Measurements from ENCODE around the gene OTUB1. TPM values are rescaled to one million over a fixed set of nuclear protein-coding genes. Genes with fewer than 3 reads are reported as not detected.
"Not testable (repeated sequence)": the region's sequence is repeated elsewhere in the genome, so short reads cannot be mapped to it uniquely, and the experiment has no call there.

Gene OTUB1
- total RNA-seq, 2 experiments from 2014 or later = 74.6 to 79.8 TPM

DNA sequence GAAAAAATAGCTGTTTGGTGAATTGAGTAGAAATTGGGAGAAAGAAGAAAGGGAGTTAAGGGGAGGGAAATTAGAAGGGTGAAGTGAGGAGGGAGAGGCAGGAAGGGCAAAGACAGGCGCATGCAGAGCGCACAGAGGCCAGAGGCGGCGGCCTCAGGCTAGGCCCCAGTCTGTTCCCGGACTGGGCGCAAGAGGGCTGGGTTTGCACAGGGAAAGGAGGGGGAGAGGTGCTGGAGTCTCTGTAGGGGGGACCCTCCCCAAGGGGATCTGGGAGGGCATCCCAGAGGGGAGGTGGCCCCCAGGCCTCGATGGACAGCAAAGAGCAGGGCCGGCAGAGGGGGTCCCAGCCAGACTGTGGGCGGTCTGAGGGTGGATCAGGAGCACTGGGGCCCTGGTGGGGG, 48.2 kb downstream of the OTUB1 start:
- ChIA-PET CTCF (interaction anchor here (1.0 kb wide), 1 partner anchor 34 kb away, joined by 4 read pairs; no protein-coding TSS in a partner anchor), POLR2A (interaction anchor here (0.6 kb wide), 1 partner anchor 10 kb away, joined by 3 read pairs; no protein-coding TSS in a partner anchor)

DNA sequence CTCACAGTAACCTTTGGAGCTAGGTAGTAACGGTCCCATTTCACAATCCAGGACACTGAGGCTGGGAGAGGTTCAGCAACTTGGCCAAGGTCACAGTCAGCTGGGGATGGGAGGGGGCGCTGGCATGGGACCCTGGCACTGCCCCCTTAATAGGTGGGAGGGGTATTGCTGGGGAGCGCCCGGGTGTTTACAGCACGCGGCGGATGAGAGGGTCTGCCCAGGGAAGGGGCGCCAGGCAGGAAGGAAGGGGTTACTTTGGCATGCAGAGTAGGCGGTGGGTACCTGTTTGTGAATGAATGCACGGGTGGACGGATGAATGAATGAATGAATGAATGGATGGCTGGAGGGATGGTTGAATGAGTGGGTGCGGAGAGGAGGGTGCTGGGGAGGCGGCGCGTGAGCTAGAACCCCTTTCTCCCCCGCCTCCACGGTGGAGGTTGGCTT, 48.9 kb downstream of the OTUB1 start:
- ChIA-PET CTCF (no interaction called here), POLR2A (no interaction called here)

DNA sequence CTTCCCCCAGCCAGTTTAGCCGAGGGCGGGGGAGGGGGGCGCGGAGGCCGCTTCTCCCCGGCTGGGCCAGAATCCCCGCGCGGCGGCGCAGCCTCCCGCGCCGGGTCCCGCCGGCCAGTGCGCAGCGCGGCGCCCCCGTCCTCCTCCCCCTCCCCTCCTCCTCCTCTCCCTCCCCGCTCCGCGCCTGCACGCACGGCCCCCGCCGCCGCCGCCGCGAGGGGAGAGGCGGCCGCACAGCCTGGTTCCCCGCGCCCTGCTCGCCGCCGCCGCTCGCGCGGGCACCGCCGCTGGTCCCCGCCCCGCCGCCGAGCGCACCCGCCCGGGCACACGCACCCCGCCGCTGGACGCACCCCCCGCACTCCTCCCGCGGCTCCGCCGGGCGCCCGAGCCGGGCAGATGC, 49.3 kb downstream of the OTUB1 start, which contains the start of gene FLRT1:
Gene FLRT1, plus strand, starts transcription at position 356 of the 400 bp plus-strand sequence. CDS start 80,337 bp downstream, outside the sequence.
- POLR2A ChIA-PET = no interaction called here
- CTCF ChIA-PET = no interaction called here

DNA sequence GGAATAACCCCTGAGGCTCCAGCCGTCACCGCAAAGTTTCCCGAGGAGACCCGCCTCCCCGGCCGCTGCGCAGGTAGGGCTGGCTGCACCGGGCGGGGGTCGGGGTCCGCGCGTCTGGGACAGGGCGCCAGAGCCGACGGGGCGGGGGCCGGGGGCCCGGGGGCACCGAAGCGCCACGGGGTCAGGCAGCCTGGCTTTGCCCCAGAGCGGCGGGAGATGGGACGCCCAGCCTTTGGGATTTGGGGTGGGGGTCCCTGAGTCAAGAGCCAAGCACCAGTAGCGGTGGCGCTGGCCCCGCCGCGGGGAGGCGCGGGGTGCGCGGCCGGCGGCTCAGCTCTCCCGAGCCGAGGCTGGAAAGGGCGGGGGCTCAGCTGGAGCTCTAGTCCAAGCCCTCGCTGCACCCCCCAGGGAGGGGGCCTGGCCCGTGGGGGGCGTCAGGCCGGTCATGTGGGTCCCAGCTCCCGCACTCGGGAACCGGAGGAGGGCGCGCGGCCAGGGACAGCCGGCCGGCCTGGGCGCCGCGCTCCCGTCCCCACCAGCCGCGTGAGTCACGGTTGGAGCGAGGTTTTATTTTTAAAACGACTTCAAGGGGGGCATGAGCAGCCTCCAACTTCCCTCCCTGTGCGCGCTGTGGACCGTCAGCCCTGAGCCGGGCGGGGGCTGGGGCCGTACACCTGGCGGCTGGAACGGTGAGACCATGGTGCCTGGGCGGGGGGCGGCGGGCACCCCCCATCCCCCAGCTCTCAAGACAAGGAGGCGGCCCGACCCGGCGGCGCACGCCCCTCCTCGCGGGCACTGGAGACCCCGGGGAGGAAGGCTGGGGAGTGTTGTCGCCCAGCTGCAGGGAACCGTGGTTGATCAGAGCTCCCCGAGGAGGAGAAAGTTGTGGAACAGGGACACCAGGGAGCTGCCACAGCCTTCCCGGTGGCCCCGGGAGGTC, 50.1 kb downstream of the OTUB1 start:
- ChIA-PET CTCF (no interaction called here), POLR2A (no interaction called here)

DNA sequence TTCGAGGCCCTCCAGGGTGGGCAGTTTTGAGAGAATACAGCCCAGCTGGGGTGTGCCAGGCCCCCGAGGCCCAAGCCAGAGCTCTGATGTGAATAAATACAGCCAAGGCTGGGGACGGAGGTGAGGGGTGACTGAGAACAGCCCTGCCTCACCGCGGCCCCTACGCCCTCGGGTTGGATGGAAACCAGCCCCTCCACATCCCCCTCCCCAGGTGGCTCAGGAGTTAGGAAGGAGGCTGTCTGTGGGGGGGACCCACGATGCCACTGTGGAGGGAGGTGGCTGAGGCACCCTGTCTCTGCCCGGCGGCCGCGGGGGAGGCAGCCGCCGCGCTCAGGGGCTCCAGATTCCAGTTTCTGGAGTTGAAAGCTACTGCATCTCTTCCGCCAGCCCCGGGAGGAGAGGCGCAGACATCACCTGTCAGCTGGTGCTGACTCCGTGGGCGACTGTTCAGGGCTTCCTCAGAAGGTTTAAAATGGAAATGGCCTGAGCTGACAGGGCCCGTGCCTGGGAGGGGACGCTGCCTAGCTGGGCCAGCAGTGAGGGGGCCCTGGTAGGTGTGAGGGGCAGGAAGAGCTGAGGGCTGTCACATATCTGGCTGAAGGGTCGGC, 50.9 kb downstream of the OTUB1 start:
- POLR2A ChIA-PET = no interaction called here
- CTCF ChIA-PET = interaction anchor here (0.7 kb wide), 1 partner anchor 116 kb away, joined by 3 read pairs; no protein-coding TSS in a partner anchor

DNA sequence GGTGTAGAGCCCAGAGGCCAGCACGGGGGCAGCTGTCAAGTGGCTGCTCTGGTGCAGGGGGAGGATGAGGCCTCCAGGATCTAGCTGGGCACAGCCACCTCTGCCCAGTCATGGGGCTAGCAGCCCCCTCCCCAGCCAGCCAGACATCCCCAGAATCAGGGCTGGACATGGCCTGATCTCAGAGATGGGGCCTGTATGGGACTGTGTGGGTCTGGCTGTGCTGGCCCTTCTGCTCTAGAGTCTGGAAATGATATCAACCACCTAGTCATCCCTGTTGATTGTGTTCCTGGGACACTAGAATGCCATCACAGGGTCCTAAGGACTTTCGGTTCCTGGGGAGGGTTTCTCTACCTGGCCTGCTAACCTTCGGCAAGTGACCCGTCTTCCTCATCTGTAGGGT, 52.3 kb downstream of the OTUB1 start:
- POLR2A ChIA-PET = no interaction called here
- CTCF ChIA-PET = interaction anchor here (0.6 kb wide), 1 partner anchor 110 kb away, joined by 3 read pairs; no protein-coding TSS in a partner anchor

DNA sequence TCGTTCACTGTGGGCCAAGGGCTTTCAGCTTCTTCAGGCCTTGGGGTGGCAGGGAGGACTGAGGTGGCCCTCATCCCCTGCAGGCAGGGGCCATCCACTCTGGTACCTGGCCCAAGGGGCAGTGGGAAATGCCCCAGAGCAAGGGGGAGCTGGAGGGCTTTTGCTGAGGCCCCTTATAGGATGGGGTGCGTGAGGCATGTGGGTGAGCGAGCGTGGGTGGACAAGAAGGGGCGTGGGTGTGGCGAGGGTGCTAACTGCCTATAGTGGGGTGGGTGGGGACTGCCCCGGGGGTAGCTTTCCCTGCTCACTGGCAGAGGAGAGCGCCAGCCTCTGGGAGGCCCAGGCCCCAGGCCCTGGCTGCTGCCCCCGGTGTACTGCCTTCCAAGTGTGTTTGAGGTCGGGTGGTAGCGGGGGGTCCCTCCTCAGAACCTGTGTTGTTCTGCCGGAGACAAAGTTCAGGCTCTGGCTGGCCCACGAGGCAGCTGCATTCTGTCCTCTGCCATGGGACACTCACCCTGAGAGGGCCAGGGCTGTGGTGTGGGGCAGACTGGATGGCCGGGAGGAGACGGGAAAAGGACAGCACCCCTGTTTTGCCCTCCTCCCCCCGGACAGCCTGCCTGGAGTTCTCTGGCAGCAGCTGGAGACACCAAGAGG, 52.9 kb downstream of the OTUB1 start:
- POLR2A ChIA-PET = no interaction called here
- CTCF ChIA-PET = interaction anchor here (0.6 kb wide), 1 partner anchor 109 kb away, joined by 3 read pairs; no protein-coding TSS in a partner anchor

DNA sequence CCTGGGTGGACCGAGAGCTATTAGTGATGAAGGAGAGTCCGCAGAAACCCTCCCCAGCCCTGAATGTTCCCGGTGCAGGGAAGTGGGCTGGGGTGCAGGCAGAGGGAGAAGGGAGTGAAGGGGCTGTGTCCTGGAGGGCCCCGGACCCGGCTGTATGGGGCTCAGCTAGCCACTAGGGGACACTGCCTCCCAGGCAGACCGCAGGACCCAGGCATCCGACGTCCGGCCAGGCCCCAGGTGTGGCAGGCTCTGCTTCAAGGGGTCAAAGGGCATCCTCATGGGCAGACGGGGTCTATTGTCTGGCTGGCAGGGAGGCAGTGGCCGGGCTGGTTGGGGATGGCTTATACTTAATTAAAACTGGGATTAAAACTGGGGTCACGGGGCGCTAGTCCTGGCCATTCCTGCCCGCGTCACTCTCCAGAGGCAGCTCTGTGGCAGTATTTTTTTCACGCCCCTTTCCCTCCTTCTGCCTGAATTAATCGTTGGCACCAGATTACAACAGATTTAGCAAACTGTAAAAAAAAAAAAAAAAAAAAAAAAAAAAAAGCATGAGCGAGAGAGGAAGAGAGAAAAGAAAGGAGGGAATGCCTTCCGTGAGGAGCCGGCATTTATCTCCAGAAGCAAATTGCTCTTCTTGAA, 54.6 kb downstream of the OTUB1 start:
- POLR2A ChIA-PET = no interaction called here
- CTCF ChIA-PET = interaction anchor here (0.7 kb wide), 1 partner anchor 645 kb away, joined by 4 read pairs; no protein-coding TSS in a partner anchor

DNA sequence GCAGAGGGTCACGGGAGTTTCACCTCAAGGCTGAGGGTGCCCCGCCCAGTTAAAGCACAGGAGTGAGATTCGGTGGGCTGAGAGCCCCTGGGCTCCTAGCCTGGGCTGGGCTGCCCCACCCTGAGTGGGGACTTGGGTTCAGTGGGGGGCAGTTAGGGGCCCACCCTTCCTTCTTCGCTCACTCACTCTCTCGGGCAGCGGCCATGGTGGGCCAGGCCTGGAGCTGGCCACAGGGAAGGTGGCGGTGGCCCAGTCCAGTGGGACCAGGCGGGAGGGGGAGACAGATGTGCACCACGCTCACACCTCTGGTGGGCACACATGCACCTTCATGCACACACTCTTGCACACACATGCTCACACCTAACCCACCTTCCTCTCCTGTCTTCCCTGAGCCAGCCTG, 55.6 kb downstream of the OTUB1 start:
- ChIA-PET POLR2A (interaction anchor here (0.8 kb wide), 1 partner anchor 88 kb away, joined by 4 read pairs; no protein-coding TSS in a partner anchor), CTCF (no interaction called here)

DNA sequence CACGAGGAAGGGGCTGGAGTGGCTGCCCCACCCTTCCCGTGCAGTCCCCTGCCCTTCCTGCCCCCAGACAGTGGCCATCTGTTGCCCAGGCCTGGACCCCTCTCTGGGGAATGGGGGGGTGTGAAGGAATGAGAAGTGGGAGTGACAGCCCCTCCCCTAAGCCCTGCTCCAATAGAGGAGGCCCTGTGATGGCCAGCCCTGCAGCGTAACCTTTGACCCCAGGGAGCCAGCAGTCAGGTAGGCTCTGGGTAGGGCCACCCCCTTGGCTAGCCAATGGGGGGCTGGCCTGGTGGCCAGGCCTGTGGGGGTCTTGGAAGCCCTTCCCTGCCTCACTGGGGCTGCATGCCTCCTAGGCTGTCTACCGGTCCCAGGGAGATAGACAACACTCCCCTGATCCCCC, 56.1 kb downstream of the OTUB1 start:
- CTCF ChIA-PET = no interaction called here
- POLR2A ChIA-PET = no interaction called here

DNA sequence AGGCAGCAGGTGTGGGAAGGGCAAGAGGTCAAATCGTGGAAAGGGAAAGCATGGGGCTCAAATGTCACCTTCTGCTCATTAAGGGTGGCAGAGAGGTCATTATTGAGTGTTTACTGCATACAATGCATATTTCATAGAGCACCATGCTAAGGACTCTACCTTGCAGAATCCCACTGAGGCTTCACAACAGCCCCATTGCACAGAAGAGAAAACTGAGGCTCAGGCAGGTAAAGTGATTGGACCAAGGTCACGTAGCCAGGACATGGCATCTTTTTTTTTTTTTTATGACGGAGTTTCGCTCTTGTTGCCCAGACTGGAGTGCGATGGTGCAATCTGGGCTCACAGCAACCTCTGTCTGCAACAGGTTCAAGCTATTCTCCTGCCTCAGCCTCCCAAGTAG, 57.3 kb downstream of the OTUB1 start:
- CTCF ChIA-PET = no interaction called here
- POLR2A ChIA-PET = interaction anchor here (0.6 kb wide), 2 partner anchors 9 to 52 kb away, joined by 3 read pairs; no protein-coding TSS in a partner anchor

DNA sequence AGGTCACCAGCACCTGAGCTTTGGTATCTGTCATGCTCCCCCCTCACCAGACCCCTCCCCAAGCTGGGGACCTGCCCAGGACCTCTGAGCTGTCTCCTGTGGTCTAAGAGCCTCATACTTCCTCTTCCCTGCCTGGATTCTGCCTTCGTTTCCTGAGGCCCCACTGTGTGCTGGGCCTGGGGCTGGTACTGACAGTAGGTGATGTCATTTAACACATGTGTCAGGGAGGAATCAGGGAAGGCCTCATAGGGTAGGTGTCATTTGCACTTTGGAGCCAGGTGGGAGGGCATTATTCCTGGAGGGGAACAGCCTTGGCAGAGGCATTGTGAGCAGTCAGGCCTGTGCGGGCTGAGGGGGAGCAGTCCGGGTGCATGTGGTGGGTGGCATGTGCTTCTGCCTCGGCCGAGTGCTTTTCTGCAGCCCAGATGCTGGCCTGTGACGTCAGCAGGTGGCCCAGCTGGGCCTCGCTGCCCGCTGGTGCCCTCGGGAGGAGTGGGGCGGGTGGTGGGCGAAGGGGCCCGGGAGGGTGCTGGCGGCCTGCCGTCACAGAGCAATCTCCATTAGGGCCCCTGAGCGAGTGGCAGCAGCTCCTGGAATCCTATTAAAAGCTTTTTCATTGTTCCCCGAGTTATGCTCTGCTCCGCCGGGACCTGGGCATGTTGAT, 58.6 kb downstream of the OTUB1 start:
- ChIA-PET POLR2A (no interaction called here), CTCF (interaction anchor here (0.5 kb wide), 1 partner anchor 158 kb away, joined by 4 read pairs; no protein-coding TSS in a partner anchor)

DNA sequence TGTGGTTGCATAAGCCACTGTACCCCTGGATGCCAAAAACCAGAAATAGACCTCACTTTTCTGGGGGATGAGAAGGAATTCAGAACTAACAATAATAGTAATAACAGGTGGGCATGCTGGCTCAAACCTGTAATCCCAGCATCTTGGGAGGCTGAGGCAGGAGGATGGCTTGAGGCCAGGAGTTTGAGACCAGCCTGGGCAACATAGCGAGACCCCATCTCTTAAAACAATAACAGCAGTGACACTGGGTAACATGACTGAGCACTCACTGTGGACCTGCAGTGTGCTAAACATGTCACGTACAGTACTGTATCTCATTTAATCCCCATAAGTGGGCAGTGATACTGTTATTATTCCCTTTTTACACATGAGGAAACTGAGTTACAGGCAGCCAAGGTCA, 59.5 kb downstream of the OTUB1 start:
- ChIA-PET CTCF (no interaction called here), POLR2A (no interaction called here)

DNA sequence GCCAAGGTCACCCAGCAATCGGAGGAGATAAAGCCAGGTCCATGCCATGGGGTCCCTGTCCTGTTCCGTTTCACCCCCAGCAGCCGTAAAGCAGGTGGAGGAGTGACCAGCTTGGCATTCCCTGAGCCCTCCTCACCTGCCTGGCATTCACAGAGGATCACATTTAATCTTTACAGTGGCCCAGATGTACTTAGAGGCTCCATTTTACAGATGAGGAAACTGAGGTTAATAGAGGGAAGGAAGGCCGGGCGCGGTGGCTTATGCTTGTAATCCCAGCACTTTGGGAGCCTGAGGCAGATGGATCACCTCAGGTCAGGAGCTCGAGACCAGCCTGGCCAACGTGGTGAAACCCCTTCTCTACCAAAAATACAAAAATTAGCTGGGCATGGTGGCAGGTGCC, 61.1 kb downstream of the OTUB1 start:
- POLR2A ChIA-PET = not testable (repeated sequence)
- CTCF ChIA-PET = interaction anchor here (0.5 kb wide), 1 partner anchor 309 kb away, joined by 3 read pairs; no protein-coding TSS in a partner anchor

Other genes with a start within 250 kb of the OTUB1 start
- 1 to 10 TPM; 6.2 to 6.8 TPM for gene ZFTA, start 217.7 kb upstream of the OTUB1 start, total RNA-seq
- 10 to 100 TPM; 46.1 to 49.7 TPM for gene SPINDOC, start 173.0 kb upstream of the OTUB1 start, total RNA-seq
- 10 to 100 TPM; 31.5 to 33.5 TPM for gene MARK2, start 147.3 kb upstream of the OTUB1 start, total RNA-seq
- gene RCOR2, start 69.3 kb upstream of the OTUB1 start, total RNA-seq = under 1 TPM; 0.36 to 0.48 TPM
- gene NAA40, start 47.4 kb upstream of the OTUB1 start, total RNA-seq = 10 to 100 TPM; 26.1 to 27.3 TPM
- 100 to 1,000 TPM; 393 to 446 TPM for gene COX8A, start 11.8 kb upstream of the OTUB1 start, total RNA-seq
- not detected for gene FLRT1, start 49.5 kb downstream of the OTUB1 start, total RNA-seq
- 10 to 100 TPM; 20.6 to 21.8 TPM for gene MACROD1, start 179.7 kb downstream of the OTUB1 start, total RNA-seq
- 100 to 1,000 TPM; 476 to 486 TPM for gene STIP1, start 199.7 kb downstream of the OTUB1 start, total RNA-seq
- gene FERMT3, start 220.3 kb downstream of the OTUB1 start, total RNA-seq = 100 to 1,000 TPM; 220 to 223 TPM
- gene TRPT1, start 239.7 kb downstream of the OTUB1 start, total RNA-seq = 10 to 100 TPM; 28.7 to 30.5 TPM
- gene NUDT22, start 239.8 kb downstream of the OTUB1 start, total RNA-seq = 10 to 100 TPM; 74.5 to 79.5 TPM
- gene DNAJC4, start 244.1 kb downstream of the OTUB1 start, total RNA-seq = 10 to 100 TPM; 19.0 to 20.8 TPM
- gene VEGFB, start 248.1 kb downstream of the OTUB1 start, total RNA-seq = 10 to 100 TPM; 83.0 to 86.8 TPM

All from activated CD8-positive, alpha-beta memory T cell treated with anti-CD3 and anti-CD28 coated beads for 36 hours (primary cell).